GM12874 (cell line): ENCODE results near the gene TGFA.

Experiments
- CTCF ChIP-seq: IDR thresholded peaks from 2 replicates; pipeline ENCODE4 v1.5.1; 2011; ENCODE audit warnings: low read depth, mild to moderate bottlenecking, control low read depth, low read length, moderate library complexity; ENCODE audit not compliant: insufficient read depth

Gene TGFA

GRCh38 chr2:70574109-70574508 is 20.5 kb upstream of the TGFA start:
- TF ChIP-seq CTCF = no peak

GRCh38 chr2:70570041-70570661 is 16.5 kb upstream of the TGFA start:
- no peak for TF ChIP-seq CTCF

DNA sequence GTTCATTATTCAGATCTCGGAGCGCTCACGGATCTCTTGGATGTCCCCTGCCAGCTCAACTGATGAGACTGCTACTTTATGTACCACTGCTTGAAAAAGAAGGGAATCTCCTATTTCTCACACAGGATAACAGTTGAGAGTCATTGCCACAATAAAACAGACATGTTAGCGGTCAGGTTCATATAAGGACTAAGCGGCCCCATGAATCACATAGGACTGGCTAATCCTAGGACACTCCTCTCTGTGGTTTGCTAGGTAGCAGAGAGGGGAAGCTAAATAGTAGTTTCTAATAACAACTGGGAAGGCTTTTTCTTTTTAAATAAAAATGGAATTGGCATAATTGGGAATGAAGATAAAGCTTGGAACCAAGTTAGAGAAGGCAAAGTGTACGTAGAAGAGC is 15.9 kb upstream of the TGFA start:
- no peak for TF ChIP-seq CTCF

GRCh38 chr2:70566906-70567305 is 13.3 kb upstream of the TGFA start:
- no peak for TF ChIP-seq CTCF

GRCh38 chr2:70566464-70566863 is 12.8 kb upstream of the TGFA start:
- TF ChIP-seq CTCF = no peak

GRCh38 chr2:70565039-70565731 is 11.6 kb upstream of the TGFA start:
- TF ChIP-seq CTCF = no peak

DNA sequence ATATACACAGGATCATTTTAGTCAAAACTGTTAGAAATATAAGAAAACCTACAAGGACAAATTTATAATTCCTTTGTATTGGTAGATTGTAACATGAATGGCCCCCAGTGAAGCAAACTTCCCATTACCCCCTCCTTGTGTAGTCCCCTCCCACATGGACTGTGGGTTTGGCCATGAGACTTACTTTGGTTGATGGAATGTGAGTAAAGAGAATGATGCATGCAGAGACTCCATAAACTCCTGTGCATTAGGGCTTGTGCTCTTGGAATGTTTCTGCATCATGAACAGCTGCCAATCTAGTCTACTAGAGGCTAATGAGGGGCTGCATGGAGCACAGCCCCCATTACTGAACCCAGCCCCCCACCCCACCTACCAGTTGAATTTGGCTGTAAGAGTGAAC is 8.3 kb upstream of the TGFA start:
- TF ChIP-seq CTCF = no peak

DNA sequence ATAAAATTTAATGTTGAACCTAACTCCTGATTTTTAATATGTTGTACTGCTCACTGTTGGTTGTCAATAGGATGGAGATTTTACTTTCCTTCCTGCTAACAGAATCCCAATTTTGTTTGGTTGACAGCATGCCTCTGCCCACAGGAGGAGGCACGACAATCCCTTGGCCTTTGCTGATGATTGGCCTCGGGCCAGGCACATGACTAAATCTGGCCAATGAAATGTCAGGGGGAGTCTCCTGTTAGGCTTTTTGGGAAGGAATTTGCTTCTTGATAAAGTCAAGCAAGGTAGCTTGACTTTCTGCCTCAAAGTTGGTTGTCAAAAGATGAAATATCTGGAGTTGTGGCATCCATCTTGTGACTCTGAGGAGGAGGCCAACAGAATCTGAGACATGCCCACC is 6.8 kb upstream of the TGFA start:
- no peak for TF ChIP-seq CTCF
